Peyer's patch (tissue), 4 donors: ENCODE data around the gene RAE1. TPM values are rescaled to one million over a fixed set of nuclear protein-coding genes. Genes with fewer than 3 reads are reported as not detected.

Experiments used
- DNase-seq, 3 donors: peaks; one replicate each; pipeline ENCODE4 v3.0.0-alpha.2; 2017 to 2019
- H3K27ac ChIP-seq, 4 donors: fragments of 200-600 bp; sonication (generic); one replicate each; pipeline ENCODE4 v1.5.1; 2016 to 2019
- H3K27me3 ChIP-seq, 2 donors: fragments of 200-600 bp; sonication (generic); one replicate each; pipeline ENCODE4 v1.5.1; 2019
- H3K36me3 ChIP-seq, 3 donors: fragments of 200-600 bp; sonication (generic); one replicate each; pipeline ENCODE4 v1.5.1; 2016 to 2019
- H3K4me1 ChIP-seq, 4 donors: fragments of 200-600 bp; sonication (generic); one replicate each; pipeline ENCODE4 v1.5.1; 2016 to 2019
- H3K4me3 ChIP-seq, 4 donors: fragments of 200-600 bp; sonication (generic); 1 replicate in 3 of 4; 2 replicates in 1 of 4; pipeline ENCODE4 v1.5.1; 2016 to 2019; ENCODE audit warnings: mild to moderate bottlenecking in 1 of 4
- H3K9me3 ChIP-seq, 4 donors: fragments of 200-600 bp; sonication (generic); one replicate each; pipeline ENCODE4 v1.5.1; 2016 to 2019; ENCODE audit warnings: mild to moderate bottlenecking in 1 of 4
- POLR2A ChIP-seq, 2 donors: fragments of 450-650 bp; IDR thresholded peaks; one replicate each; pipeline ENCODE4 v1.5.1; 2017; ENCODE audit warnings: antibody characterized with exemption in 2 of 2, mild to moderate bottlenecking in 2 of 2, moderate library complexity in 2 of 2
- total RNA-seq, 4 donors: library from RNA; depleted of rRNA; stranded (reverse); fragments of >200 nt; gene quantifications; one replicate each; pipeline ENCODE4 v1.1.0, GENCODE V29; 2016
- TF ChIP-seq, protein P1 (sequence below), 6 experiments: fragments of 450-650 bp in 4 of 6; fragments of 200-600 bp in 2 of 6; sonication (generic) in 1 of 6; IDR thresholded peaks; one replicate each; pipeline ENCODE4 v1.5.1; 2017 to 2019; ENCODE audit warnings: antibody characterized with exemption in 6 of 6, mild to moderate bottlenecking in 3 of 6, moderate library complexity in 1 of 6

RAE1 gene
- total RNA-seq, 4 donors from 2014 or later: 21.5 to 38.9 (median 33.3) TPM

DNA sequence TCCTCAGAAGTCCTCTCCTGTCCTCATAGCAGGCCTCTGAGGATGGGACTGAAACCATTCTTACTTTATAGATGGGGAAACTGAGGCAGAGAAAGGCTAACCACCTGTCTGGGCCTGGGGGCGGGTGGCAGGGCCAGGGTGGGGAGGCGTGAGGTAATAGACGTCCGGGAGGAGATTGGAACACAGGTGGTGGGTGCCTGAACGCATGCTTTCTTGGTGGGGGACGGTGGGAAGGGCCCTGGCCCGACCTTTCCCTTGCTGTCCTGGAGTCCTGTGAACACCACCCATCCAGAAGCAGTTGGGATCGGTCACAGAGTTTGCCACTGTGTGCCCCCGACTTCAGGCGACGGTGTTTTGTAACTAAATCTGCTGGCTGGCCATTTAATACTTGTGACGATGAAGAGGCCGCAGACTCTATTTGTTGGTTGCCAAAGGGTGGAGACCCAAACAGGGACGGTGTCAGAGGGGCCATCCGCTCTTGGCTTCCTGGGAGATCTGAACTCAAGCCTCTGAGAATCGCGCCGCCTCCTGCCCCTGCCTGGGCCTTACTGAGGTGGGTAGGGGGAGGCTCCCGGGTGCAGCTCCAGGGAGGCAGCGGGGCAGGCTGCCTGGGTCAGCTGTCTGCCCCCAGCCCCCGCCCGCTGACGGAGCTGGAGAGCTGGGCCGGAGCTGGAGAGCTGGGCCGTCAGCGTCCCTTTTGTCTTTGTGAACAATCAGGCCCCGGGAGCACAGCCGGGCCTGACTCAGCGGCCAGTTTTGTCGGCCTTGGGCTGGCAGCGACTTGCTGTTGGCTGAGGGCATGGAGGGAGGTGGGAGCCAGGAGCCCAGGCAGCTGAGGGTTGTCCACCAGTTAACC lies 44.3 kb downstream of the RAE1 start:
- peaks cover 0 to 16% (median 0%) of the 10 kb centered on the region in 3 donors for H3K36me3 ChIP-seq
- peaks cover 4 to 68% (median 54%) of the 10 kb centered on the region in 4 donors for H3K4me1 ChIP-seq
- TF ChIP-seq POLR2A (IDR thresholded peaks at IDR 0.05): no peak
- TF ChIP-seq, protein P1, sequence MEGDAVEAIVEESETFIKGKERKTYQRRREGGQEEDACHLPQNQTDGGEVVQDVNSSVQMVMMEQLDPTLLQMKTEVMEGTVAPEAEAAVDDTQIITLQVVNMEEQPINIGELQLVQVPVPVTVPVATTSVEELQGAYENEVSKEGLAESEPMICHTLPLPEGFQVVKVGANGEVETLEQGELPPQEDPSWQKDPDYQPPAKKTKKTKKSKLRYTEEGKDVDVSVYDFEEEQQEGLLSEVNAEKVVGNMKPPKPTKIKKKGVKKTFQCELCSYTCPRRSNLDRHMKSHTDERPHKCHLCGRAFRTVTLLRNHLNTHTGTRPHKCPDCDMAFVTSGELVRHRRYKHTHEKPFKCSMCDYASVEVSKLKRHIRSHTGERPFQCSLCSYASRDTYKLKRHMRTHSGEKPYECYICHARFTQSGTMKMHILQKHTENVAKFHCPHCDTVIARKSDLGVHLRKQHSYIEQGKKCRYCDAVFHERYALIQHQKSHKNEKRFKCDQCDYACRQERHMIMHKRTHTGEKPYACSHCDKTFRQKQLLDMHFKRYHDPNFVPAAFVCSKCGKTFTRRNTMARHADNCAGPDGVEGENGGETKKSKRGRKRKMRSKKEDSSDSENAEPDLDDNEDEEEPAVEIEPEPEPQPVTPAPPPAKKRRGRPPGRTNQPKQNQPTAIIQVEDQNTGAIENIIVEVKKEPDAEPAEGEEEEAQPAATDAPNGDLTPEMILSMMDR (IDR thresholded peaks at IDR 0.05): no peak
- H3K27me3 ChIP-seq: no peaks in the 10 kb centered on the region
- peak in 1 of 3 donors; percentile 48 for DNase-seq
- no peak overlapping the region for H3K4me3 ChIP-seq
- no peaks in the 10 kb centered on the region for H3K9me3 ChIP-seq
- H3K27ac ChIP-seq: peak overlapping the region; percentile 7 to 98 (median 61)

DNA sequence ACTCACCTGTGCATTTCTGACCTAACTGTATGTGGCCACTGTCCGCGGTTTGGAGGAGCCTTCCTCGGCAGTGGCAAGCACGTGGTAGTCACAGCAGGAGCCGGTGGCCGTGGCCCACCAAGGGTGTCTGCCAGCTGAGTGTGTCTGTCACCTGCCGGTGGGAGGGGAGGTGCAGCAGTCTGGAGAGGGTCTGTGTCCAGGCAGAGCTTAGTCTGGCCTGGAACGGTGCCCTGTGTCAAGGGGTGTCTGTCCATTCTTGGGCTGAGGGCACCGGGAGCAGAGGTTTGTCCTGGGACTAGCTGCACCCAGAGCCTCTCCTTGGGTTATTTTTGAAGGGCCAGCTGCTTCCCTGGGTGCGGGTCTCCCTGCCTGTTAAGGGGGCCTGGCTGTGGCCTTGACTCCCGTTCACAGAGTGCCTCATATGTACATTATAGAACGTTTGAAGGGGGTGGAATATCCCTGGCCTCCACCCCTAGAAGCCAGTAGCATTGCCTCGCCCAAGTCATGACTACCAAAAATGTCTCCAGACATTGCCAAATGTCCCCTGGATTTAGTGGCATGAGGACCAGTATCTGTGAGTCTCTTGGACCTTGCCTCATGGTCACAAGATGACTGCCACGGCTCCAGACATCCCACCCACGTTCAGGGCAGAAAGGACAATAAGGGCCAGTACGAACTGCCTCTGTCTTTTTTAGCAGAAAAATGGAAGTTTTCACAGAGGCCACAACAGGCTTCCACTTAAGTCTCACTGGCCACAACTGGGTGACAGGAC lies 45.3 kb downstream of the RAE1 start:
- no peaks in the 10 kb centered on the region for H3K27me3 ChIP-seq
- DNase-seq: peak in 1 of 3 donors; percentile 41
- peak overlapping the region in 3 of 4 donors; percentile 82 to 98 (median 88) for H3K27ac ChIP-seq
- H3K4me3 ChIP-seq: no peak overlapping the region
- H3K9me3 ChIP-seq: no peaks in the 10 kb centered on the region
- H3K36me3 ChIP-seq: peaks cover 0 to 22% (median 0%) of the 10 kb centered on the region in 3 donors
- peaks cover 4 to 76% (median 60%) of the 10 kb centered on the region in 4 donors for H3K4me1 ChIP-seq
- no peak for TF ChIP-seq POLR2A (IDR thresholded peaks at IDR 0.05)
- TF ChIP-seq, protein P1 (IDR thresholded peaks at IDR 0.05): no peak

DNA sequence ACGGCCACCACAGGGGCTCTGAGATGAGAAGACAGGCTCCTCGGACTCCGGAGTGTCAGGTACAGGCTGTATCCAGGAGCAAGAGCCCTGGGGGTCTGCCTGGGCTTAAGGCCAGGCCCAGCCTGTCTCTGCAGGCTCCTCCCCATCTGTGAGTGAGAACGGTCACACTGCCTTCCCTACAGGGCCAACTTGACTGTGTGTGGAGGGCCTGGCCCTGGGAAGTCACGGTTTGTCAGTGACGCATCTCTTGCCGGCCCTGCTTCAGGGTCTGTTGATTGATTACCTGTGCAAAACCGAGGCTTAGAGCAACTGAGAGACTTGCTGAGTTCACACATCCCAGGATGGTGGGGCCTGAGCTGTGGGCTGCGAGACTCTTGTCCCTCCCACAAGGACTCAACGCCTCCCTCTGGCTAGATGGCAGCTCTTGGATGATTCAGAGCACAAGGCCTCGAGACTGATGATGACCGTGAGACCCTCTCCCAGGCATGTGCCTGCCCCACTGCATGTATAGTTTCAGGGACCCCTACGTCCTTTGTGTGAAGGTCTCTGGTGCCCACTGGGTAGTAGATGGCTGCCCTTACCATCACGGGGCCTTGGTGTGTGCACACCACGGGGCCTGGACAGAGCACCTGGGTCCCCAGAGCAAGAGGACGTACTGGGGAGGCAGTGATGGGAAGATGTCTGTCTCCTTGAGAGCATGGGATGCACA lies 46.1 kb downstream of the RAE1 start:
- peaks cover 4 to 74% (median 64%) of the 10 kb centered on the region in 4 donors for H3K4me1 ChIP-seq
- no peak for TF ChIP-seq POLR2A (IDR thresholded peaks at IDR 0.05)
- TF ChIP-seq, protein P1 (IDR thresholded peaks at IDR 0.05): no peak
- H3K4me3 ChIP-seq: peak overlapping the region in 1 of 4 donors; percentile 26
- DNase-seq: no peak
- H3K27me3 ChIP-seq: no peaks in the 10 kb centered on the region
- no peaks in the 10 kb centered on the region for H3K9me3 ChIP-seq
- peak overlapping the region; percentile 72 to 98 (median 80) for H3K27ac ChIP-seq
- H3K36me3 ChIP-seq: peaks cover 0 to 24% (median 0%) of the 10 kb centered on the region in 3 donors

DNA sequence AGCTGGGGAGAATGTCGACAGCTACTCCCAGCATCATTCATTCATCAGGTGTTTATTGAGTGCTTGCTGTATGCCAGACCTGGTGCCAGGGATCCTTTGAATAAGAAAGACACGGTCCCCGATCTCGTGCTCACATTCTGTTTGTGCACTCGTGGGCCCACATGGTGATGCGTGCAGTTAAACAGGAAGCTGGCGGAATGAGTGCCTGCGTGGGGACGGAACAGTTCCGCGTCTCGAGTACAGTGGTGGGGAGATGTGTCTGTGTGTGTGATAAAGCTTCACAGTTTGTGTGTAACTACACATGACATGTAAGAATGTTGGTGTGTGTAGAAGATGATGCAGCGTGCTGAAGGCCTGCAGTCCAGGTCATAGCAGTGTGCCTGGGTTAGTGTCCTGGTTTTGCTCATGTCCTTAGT lies 46.6 kb downstream of the RAE1 start:
- Histone ChIP-seq H3K27me3 (no peaks in the 10 kb centered on the region), H3K27ac (peak overlapping the region; percentile 72 to 98 (median 80)), H3K4me3 (peak overlapping the region in 1 of 4 donors; percentile 26), H3K9me3 (no peaks in the 10 kb centered on the region), H3K36me3 (peaks cover 0 to 30% (median 0%) of the 10 kb centered on the region in 3 donors), H3K4me1 (peaks cover 4 to 71% (median 62%) of the 10 kb centered on the region in 4 donors)
- TF ChIP-seq, protein P1 (IDR thresholded peaks at IDR 0.05): no peak
- no peak for TF ChIP-seq POLR2A (IDR thresholded peaks at IDR 0.05)
- DNase-seq: peak in 2 of 3 donors; percentile 85 to 88
